Nephron (organoid): Measurements from ENCODE around the gene B4GALT3.

Experiments
- H3K27ac Mint-ChIP-seq, 3 experiments: 2 replicates each; pipeline ENCODE4 v1.8.0; 2020; ENCODE audit warnings: mixed read lengths in 3 of 3, mild to moderate bottlenecking in 2 of 3, moderate library complexity in 1 of 3
- H3K27me3 Mint-ChIP-seq: 2 replicates; pipeline ENCODE4 v1.8.0; 2021; ENCODE audit warnings: low read depth, mild to moderate bottlenecking, moderate library complexity, mixed read lengths
- H3K36me3 Mint-ChIP-seq: 2 replicates; pipeline ENCODE4 v1.8.0; 2020; ENCODE audit warnings: low read depth, mixed read lengths
- H3K4me1 Mint-ChIP-seq: 2 replicates; pipeline ENCODE4 v1.8.0; 2020; ENCODE audit warnings: mixed read lengths
- H3K4me3 Mint-ChIP-seq, 3 experiments: 2 replicates each; pipeline ENCODE4 v1.8.0; 2020; ENCODE audit warnings: mild to moderate bottlenecking in 3 of 3, mixed read lengths in 3 of 3, moderate library complexity in 2 of 3
- H3K9me3 Mint-ChIP-seq: 2 replicates; pipeline ENCODE4 v1.8.0; 2020; ENCODE audit warnings: mixed read lengths
- TF ChIP-seq, protein P1 (sequence below), 3 experiments: fragments of 200-600 bp; sonication (generic); IDR thresholded peaks; one replicate each; pipeline ENCODE4 v1.5.0; 2021; ENCODE audit warnings: antibody characterized with exemption in 3 of 3; ENCODE audit not compliant: unreplicated experiment in 3 of 3

B4GALT3 gene

DNA sequence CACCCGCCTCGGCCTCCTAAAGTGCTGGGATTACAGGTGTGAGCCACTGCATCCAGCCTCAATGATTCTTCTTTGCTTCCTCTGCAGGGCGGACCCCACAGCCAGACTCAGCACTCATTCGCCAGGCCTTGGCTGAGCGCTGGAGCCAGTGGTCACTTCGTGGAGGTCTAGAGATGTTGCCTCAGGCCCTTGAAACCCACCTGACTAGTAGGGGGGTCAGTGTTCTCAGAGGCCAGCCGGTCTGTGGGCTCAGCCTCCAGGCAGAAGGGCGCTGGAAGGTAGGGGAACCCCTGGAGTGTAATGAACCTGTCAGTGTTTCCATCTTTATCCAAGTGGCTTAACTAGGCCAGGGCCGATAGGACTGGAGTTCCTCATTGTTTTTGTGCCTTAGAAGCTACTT is 8.4 kb downstream of the B4GALT3 start:
- Mint-ChIP-seq H3K27ac (no peak overlapping the region), H3K27me3 (no peaks in the 10 kb centered on the region), H3K4me1 (peaks cover 31% of the 10 kb centered on the region), H3K4me3 (peak overlapping the region; percentile 83 to 94 (median 88)), H3K36me3 (peaks cover 42% of the 10 kb centered on the region), H3K9me3 (no peaks in the 10 kb centered on the region)
- TF ChIP-seq, protein P1, sequence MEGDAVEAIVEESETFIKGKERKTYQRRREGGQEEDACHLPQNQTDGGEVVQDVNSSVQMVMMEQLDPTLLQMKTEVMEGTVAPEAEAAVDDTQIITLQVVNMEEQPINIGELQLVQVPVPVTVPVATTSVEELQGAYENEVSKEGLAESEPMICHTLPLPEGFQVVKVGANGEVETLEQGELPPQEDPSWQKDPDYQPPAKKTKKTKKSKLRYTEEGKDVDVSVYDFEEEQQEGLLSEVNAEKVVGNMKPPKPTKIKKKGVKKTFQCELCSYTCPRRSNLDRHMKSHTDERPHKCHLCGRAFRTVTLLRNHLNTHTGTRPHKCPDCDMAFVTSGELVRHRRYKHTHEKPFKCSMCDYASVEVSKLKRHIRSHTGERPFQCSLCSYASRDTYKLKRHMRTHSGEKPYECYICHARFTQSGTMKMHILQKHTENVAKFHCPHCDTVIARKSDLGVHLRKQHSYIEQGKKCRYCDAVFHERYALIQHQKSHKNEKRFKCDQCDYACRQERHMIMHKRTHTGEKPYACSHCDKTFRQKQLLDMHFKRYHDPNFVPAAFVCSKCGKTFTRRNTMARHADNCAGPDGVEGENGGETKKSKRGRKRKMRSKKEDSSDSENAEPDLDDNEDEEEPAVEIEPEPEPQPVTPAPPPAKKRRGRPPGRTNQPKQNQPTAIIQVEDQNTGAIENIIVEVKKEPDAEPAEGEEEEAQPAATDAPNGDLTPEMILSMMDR (IDR thresholded peaks at IDR 0.05; ENCODE audit: unreplicated experiment in 3 of 3): no peak

DNA sequence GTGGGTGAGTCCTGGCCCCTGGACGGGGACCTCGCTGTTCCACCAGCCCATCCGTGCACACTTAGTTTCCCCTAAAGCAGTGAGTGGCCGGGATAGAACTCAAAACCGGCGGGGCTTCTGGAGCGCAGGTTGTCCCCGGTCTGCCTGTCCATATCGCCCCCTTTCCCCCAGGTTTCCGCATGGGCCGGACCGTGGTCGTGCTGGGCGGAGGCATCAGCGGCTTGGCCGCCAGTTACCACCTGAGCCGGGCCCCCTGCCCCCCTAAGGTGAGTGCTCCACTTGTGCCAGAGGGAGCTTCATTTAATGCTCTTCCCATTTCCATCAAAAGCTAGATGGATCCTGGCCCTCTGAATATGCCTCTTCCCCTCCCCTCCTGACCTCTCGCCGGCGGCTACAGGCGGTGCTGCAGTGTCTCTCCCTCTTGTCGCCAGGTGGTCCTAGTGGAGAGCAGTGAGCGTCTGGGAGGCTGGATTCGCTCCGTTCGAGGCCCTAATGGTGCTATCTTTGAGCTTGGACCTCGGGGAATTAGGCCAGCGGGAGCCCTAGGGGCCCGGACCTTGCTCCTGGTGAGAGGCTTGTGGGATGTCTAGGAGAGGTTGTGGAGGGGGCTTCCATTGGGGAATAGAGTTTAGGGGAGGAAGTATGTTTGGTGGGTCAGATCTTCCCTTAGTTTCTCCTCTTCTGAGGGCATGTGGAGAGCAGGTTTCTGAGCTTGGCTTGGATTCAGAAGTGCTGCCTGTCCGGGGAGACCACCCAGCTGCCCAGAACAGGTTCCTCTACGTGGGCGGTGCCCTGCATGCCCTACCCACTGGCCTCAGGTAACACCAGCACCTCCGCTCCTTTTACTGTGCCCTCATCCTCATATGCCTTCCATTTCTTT is 10.4 kb downstream of the B4GALT3 start:
- H3K4me3 Mint-ChIP-seq: peak overlapping the region; percentile 83 to 94 (median 88)
- TF ChIP-seq, protein P1 (IDR thresholded peaks at IDR 0.05; ENCODE audit: unreplicated experiment in 3 of 3): no peak

DNA sequence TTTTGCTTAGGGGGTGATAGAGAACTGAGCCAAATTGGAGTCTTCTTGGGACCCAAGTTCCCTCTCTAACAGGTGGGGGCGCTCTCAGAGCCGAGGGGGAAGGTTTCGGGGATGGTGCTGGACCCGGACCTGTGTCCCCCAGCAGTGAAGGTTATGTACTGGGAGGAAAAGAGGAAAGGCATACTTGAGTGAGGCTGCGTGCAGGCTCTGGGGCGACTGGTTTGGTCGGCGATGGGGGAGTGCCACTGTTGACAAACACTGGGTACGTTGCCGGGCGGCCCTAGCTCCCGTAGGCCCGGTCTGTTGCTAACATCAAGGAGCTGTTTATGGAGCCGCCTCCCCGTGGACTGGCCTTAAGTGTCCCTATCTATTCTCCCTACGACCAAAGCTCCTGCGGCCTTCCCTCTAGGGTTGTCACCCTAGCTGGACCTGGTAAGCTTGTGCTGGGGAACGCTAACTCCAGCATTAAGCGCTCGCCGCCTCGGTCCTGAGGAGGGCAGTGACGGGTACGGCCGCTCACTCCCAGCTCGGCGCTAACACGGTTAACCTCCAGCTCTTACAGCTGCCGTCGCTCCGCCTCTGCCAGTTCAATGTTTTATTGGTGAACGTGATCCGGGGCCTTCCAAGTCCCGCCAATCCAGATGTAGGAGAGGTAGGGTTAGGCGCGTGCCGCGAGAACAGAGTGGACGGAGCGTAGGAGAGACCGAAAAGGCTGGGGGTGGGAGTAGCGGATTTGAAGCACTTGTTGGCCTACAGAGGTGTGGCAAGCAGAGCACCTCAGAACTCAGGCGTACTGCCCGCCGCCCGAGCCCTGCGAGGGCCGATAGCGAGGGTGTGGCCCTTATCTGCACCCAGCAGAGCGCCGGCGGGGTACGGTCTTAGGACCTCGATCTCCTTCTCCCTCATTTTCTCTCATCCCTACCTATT is 11.3 kb downstream of the B4GALT3 start, which contains the start of gene PPOX:
PPOX (plus strand) TSS at position 685 of the 927 bp plus-strand sequence. CDS start 422 bp downstream, outside the sequence.
- H3K36me3 Mint-ChIP-seq: peaks cover 41% of the 10 kb centered on the region
- H3K27me3 Mint-ChIP-seq: no peaks in the 10 kb centered on the region
- peaks cover 41% of the 10 kb centered on the region for H3K4me1 Mint-ChIP-seq
- peak within 1 kb of the TSS; percentile 83 to 94 (median 88) for H3K4me3 Mint-ChIP-seq
- H3K27ac Mint-ChIP-seq: peak within 1 kb of the TSS; percentile 88 to 93 (median 90)
- no peaks in the 10 kb centered on the region for H3K9me3 Mint-ChIP-seq
- TF ChIP-seq, protein P1 (IDR thresholded peaks at IDR 0.05; ENCODE audit: unreplicated experiment in 3 of 3): peak; percentile 27 to 48 (median 46)

More for the DNA sequence above, 10.4 kb downstream of the B4GALT3 start:
- H3K9me3 Mint-ChIP-seq: no peaks in the 10 kb centered on the region
- peak overlapping the region; percentile 88 to 93 (median 90) for H3K27ac Mint-ChIP-seq
- H3K36me3 Mint-ChIP-seq: peaks cover 42% of the 10 kb centered on the region
- no peaks in the 10 kb centered on the region for H3K27me3 Mint-ChIP-seq
- H3K4me1 Mint-ChIP-seq: peaks cover 33% of the 10 kb centered on the region

DNA sequence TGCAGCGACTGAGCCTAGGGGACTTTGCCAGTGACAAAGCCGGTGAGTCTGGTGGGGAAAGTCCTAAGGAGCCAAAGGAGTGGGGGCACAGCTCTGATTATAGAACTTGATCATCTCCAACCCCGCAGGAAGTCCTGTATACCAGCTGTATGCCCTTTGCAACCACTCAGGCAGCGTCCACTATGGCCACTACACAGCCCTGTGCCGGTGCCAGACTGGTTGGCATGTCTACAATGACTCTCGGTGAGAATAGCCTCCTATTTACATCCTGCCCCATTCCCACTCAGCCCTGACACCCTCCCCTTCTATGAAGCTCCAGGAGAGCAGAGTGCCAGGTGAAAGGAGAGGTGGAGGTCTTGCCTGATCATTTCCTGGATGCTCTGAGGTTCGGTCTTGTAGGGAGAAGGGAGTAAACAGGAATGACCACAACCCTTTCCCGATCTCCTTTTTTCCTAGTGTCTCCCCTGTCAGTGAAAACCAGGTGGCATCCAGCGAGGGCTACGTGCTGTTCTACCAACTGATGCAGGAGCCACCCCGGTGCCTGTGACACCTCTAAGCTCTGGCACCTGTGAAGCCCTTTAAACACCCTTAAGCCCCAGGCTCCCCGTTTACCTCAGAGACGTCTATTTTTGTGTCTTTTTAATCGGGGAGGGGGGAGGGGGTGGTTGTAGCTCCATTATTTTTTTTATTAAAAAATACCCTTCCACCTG is 12.3 kb downstream of the B4GALT3 start:
- peak overlapping the region; percentile 40 to 93 (median 88) for H3K27ac Mint-ChIP-seq
- H3K9me3 Mint-ChIP-seq: no peaks in the 10 kb centered on the region

DNA sequence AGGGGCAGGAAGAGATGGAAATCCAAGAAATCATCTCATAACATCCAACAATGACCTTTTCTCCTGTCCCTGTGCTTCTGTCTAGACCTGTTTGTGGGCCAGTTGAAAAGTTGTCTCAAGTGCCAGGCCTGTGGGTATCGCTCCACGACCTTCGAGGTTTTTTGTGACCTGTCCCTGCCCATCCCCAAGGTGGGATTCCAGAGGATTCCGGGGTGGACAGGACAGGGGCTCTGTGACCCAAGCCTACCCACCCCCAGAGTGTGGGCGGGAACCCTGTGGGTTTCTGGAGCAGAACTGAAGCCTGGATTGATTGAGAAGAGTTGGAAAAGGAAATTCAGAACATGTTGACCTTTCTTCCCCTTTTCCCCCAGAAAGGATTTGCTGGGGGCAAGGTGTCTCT is 13.5 kb downstream of the B4GALT3 start:
- H3K27me3 Mint-ChIP-seq: no peaks in the 10 kb centered on the region
- peaks cover 43% of the 10 kb centered on the region for H3K36me3 Mint-ChIP-seq
- TF ChIP-seq, protein P1 (IDR thresholded peaks at IDR 0.05; ENCODE audit: unreplicated experiment in 3 of 3): no peak
- H3K4me1 Mint-ChIP-seq: peaks cover 55% of the 10 kb centered on the region
- peak overlapping the region; percentile 0 to 68 (median 5) for H3K27ac Mint-ChIP-seq
- peak overlapping the region; percentile 29 to 92 (median 45) for H3K4me3 Mint-ChIP-seq
- H3K9me3 Mint-ChIP-seq: no peaks in the 10 kb centered on the region

More for the DNA sequence above, 12.3 kb downstream of the B4GALT3 start:
- TF ChIP-seq, protein P1 (IDR thresholded peaks at IDR 0.05; ENCODE audit: unreplicated experiment in 3 of 3): no peak
- Mint-ChIP-seq H3K36me3 (peaks cover 41% of the 10 kb centered on the region), H3K4me3 (peak overlapping the region; percentile 64 to 88 (median 83)), H3K27me3 (no peaks in the 10 kb centered on the region), H3K4me1 (peaks cover 47% of the 10 kb centered on the region)
